IPS-18a (cell line): Measurements from ENCODE around the gene IL18.
"Not testable (repeated sequence)": the region's sequence is repeated elsewhere in the genome, so short reads cannot be mapped to it uniquely, and the experiment has no call there.

Source experiments
- H3K27ac ChIP-seq: one replicate; pipeline ENCODE4 v1.5.1; 2013; ENCODE audit warnings: low read length
- H3K27me3 ChIP-seq: one replicate; pipeline ENCODE4 v1.6.1; 2013; ENCODE audit warnings: mild to moderate bottlenecking, low read length; ENCODE audit not compliant: control insufficient read depth, insufficient read depth
- H3K36me3 ChIP-seq: one replicate; pipeline ENCODE4 v1.6.1; 2013; ENCODE audit warnings: low read depth, low read length; ENCODE audit not compliant: control insufficient read depth
- H3K4me1 ChIP-seq: one replicate; pipeline ENCODE4 v1.6.1; 2013; ENCODE audit warnings: low read depth, low read length; ENCODE audit not compliant: control insufficient read depth
- H3K4me3 ChIP-seq: one replicate; pipeline ENCODE4 v1.5.1; 2013; ENCODE audit warnings: low read length
- H3K9ac ChIP-seq: one replicate; pipeline ENCODE4 v1.6.1; 2013; ENCODE audit warnings: mild to moderate bottlenecking, low read length, moderate library complexity
- H3K9me3 ChIP-seq: one replicate; pipeline ENCODE4 v1.6.1; 2013; ENCODE audit warnings: low read depth, low read length; ENCODE audit not compliant: control insufficient read depth

Gene IL18

DNA sequence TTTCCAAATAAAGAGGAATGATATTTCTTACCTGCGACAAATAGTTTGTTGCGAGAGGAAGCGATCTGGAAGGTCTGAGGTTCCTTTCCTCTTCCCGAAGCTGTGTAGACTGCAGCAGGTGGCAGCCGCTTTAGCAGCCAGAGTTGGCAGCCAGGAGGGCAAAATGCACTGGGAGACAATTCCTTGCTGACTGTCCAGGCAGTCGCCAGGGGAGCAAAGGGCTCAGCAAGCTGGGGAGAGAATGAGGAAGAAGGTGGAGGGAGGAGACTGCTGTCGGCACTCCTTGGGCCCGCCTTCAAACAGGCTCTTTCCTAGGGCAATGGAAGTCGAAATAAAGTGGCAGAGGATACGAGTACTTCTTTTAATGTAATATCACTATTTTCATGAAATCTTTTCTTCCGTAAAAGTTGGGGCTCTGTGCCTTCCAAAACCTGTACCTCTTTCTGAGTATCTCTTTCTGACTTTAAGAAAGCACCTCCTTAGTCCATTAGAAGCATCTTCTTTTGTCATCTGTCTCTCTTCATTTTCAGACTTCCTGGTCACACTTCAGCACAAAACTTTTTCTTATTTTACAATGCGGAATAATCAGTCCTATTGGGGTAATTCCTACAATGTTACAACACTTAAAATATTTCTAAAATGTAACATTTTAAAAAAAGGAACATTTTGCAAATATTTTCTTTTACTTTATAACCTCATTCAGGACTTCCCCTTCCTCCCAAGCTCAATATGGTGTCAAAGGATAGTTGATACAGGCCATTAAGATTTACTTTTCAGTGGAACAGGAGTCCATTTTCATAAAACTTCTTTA, at the start of gene IL18:
TSS of gene IL18 (minus strand) at position 220 of the 811 bp plus-strand sequence. CDS start 9,041 bp downstream, outside the sequence.
- no peak within 1 kb of the TSS for H3K4me3 ChIP-seq

GRCh38 chr11:112212710-112213109, 48.8 kb upstream of the IL18 start:
- Histone ChIP-seq H3K27me3 (no peaks in the 10 kb centered on the region), H3K4me1 (no peaks in the 10 kb centered on the region), H3K36me3 (no peaks in the 10 kb centered on the region), H3K4me3 (no peak overlapping the region), H3K27ac (no peak overlapping the region), H3K9me3 (no peaks in the 10 kb centered on the region), H3K9ac (no peak overlapping the region)

More for the DNA sequence above, at the start of gene IL18:
- no peaks in the 10 kb centered on the region for H3K27me3 ChIP-seq
- no peak within 1 kb of the TSS for H3K27ac ChIP-seq
- H3K4me1 ChIP-seq, result peaks cover 4% of the 10 kb centered on the region
- no peak within 1 kb of the TSS for H3K9ac ChIP-seq
- H3K36me3 ChIP-seq, result no peaks in the 10 kb centered on the region
- H3K9me3 ChIP-seq, result no peaks in the 10 kb centered on the region

DNA sequence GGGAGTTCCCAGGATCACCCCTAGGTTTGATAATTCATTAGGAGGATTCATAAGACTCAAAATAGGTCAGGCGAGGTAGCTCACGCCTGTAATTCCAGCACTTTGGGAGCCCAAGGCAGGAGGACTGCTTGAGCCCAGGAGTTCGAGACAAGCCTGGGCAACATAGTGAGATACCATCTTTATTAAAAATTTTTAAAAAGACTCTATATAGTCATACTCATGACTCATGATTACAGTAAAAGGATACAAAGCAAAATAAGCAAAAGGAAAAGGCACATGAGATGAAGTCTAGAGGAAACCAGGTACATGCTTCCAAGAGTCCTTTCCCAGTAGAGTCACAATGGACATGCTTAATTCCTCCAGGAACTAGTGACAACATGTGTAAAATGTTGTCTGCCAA, 48.4 kb upstream of the IL18 start:
- H3K27ac ChIP-seq, result no peak overlapping the region
- no peak overlapping the region for H3K9ac ChIP-seq
- H3K4me3 ChIP-seq, result no peak overlapping the region
- no peaks in the 10 kb centered on the region for H3K9me3 ChIP-seq
- no peaks in the 10 kb centered on the region for H3K36me3 ChIP-seq
- H3K27me3 ChIP-seq, result no peaks in the 10 kb centered on the region
- H3K4me1 ChIP-seq, result no peaks in the 10 kb centered on the region

- H3K27me3 ChIP-seq, result no peaks in the 10 kb centered on the region
- H3K27ac ChIP-seq, result no peak overlapping the region
- no peak overlapping the region for H3K4me3 ChIP-seq
- H3K9ac ChIP-seq, result no peak overlapping the region
- H3K36me3 ChIP-seq, result no peaks in the 10 kb centered on the region
- H3K4me1 ChIP-seq, result no peaks in the 10 kb centered on the region
- no peaks in the 10 kb centered on the region for H3K9me3 ChIP-seq
Measured at GRCh38 chr11:112211536-112211935, 47.6 kb upstream of the IL18 start.

DNA sequence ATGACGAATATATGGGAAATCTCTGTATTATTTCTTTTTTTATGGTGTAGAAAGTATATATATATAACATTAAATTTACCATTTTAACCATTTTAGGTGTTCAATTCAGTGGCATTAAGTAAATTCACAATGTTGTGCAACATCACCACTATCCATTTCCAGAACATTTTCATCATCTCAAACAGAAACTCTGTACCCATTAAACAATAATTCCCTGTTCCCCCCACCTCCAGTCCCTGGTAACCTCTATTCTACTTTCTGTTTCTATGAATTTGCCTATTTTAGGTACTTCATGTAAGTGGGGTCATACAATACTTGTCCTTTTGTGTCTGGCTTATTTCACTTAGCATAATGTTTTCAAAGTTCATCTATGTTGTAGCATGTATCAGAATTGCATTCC, 47.0 kb upstream of the IL18 start:
- no peaks in the 10 kb centered on the region for H3K36me3 ChIP-seq
- no peaks in the 10 kb centered on the region for H3K9me3 ChIP-seq
- no peak overlapping the region for H3K9ac ChIP-seq
- H3K4me3 ChIP-seq, result no peak overlapping the region
- H3K4me1 ChIP-seq, result no peaks in the 10 kb centered on the region
- H3K27me3 ChIP-seq, result no peaks in the 10 kb centered on the region
- no peak overlapping the region for H3K27ac ChIP-seq

DNA sequence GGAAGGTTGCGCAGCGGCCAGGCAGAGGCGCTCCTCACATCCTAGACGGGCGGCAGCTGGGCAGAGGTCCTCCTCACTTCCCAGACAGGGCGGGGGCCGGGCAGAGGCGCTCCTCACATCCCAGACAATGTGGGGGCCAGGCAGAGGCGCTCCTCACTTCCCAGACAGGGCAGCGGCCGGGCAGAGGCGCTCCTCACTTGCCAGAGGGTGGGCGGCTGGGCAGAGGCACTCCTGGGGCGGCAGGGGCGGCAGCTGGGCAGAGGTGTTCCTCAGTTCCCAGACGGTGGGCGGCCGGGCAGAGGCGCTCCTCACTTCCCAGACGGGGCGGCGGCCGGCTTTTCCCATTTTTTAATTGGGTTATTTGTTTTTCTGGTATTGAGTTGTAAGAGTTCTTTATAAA, 42.2 kb upstream of the IL18 start:
- H3K36me3 ChIP-seq, result no peaks in the 10 kb centered on the region
- H3K4me1 ChIP-seq, result no peaks in the 10 kb centered on the region
- no peak overlapping the region for H3K9ac ChIP-seq
- no peak overlapping the region for H3K27ac ChIP-seq
- H3K27me3 ChIP-seq, result no peaks in the 10 kb centered on the region
- no peak overlapping the region for H3K4me3 ChIP-seq
- no peaks in the 10 kb centered on the region for H3K9me3 ChIP-seq

DNA sequence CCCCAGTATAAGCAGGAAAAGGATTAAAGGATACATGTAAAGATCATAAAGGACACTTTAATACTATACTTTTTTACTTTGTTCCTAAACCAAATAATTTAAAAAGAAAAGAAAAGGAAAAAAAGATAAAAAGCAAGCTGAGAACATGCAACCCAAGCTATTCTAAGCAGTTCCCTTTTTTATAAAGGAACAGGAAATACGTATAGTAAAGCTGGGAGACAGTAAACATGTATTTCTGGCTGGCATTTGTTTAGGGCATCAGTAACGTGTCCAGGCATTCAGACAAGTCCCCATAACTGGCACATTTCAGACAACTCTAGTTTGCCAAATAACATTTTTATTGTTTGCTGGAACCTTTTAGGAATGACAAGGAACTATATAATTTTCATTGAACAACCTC, 36.4 kb upstream of the IL18 start:
- H3K27ac ChIP-seq, result no peak overlapping the region
- no peaks in the 10 kb centered on the region for H3K36me3 ChIP-seq

DNA sequence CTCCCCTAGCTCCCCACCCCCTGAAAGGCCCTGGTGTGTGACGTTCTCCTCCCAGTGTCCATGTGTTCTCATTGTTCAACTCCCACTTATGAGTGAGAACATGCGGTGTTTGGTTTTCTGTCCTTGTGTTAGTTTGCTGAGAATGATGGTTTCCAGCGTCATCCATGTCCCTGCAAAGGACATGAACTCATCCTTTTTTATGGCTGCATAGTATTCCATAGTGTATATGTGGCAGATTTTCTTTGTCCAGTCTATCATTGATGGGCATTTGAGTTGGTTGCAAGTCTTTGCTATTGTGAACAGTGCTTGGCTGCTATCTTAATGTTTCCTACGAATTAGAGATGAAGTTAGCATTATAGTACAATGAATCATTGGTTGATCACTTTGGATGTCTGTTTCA, 35.2 kb upstream of the IL18 start:
- H3K27me3 ChIP-seq, H3K9me3 ChIP-seq, H3K4me1 ChIP-seq, H3K4me3 ChIP-seq, H3K27ac ChIP-seq, H3K36me3 ChIP-seq, H3K9ac ChIP-seq: not testable (repeated sequence)

More for the DNA sequence above, 36.4 kb upstream of the IL18 start:
- no peak overlapping the region for H3K9ac ChIP-seq
- H3K27me3 ChIP-seq, result no peaks in the 10 kb centered on the region
- no peak overlapping the region for H3K4me3 ChIP-seq
- no peaks in the 10 kb centered on the region for H3K9me3 ChIP-seq
- no peaks in the 10 kb centered on the region for H3K4me1 ChIP-seq

DNA sequence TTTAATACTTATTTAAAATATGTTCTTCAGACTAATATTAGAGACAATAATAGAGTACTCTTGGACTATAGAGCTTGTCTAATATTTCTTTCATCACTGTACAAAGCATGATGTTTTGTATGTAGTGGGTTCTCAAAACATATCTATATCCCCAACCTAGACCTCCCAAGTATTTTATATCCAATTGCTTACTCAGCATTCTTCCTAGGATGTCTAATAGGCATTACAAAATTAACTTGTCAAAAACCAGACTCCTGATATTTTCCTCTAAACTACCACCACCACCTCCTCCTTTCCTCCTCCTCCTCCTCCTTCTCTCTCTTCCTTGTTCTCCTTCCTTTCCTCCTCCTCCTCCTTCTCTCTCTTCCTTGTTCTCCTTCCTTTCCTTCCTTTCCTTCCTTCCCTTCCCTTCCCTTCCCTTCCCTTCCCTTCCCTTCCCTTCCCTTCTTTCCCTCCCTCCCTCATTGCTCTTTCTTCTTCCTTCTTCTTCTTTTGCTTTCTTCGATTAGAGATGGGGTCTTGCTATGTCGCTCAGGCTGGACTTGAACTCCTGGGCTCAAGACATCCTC, 32.7 kb upstream of the IL18 start:
- Histone ChIP-seq H3K9ac (no peak overlapping the region), H3K36me3 (no peaks in the 10 kb centered on the region), H3K4me1 (no peaks in the 10 kb centered on the region), H3K27me3 (no peaks in the 10 kb centered on the region), H3K27ac (no peak overlapping the region), H3K4me3 (no peak overlapping the region), H3K9me3 (no peaks in the 10 kb centered on the region)

- H3K27ac ChIP-seq, result no peak overlapping the region
- no peak overlapping the region for H3K9ac ChIP-seq
Measured at GRCh38 chr11:112195951-112196351, 32.1 kb upstream of the IL18 start.

GRCh38 chr11:112195113-112195512, 31.2 kb upstream of the IL18 start:
- H3K9me3 ChIP-seq, H3K4me1 ChIP-seq, H3K27ac ChIP-seq: not testable (repeated sequence)

More at GRCh38 chr11:112195951-112196351, 32.1 kb upstream of the IL18 start:
- H3K9me3 ChIP-seq, result no peaks in the 10 kb centered on the region
- no peaks in the 10 kb centered on the region for H3K36me3 ChIP-seq
- no peaks in the 10 kb centered on the region for H3K27me3 ChIP-seq
- no peak overlapping the region for H3K4me3 ChIP-seq
- H3K4me1 ChIP-seq, result no peaks in the 10 kb centered on the region

GRCh38 chr11:112186304-112186703, 22.4 kb upstream of the IL18 start:
- no peaks in the 10 kb centered on the region for H3K4me1 ChIP-seq
- H3K9me3 ChIP-seq, result no peaks in the 10 kb centered on the region
- no peaks in the 10 kb centered on the region for H3K27me3 ChIP-seq
- no peaks in the 10 kb centered on the region for H3K36me3 ChIP-seq
- H3K27ac ChIP-seq, result no peak overlapping the region
- H3K4me3 ChIP-seq, result no peak overlapping the region
- no peak overlapping the region for H3K9ac ChIP-seq

More at GRCh38 chr11:112195113-112195512, 31.2 kb upstream of the IL18 start:
- H3K27me3 ChIP-seq, H3K9ac ChIP-seq, H3K4me3 ChIP-seq, H3K36me3 ChIP-seq: not testable (repeated sequence)
